Peyer's patch (tissue), 4 donors: ENCODE data around the gene MICU2. TPM values are rescaled to one million over a fixed set of nuclear protein-coding genes. Genes with fewer than 3 reads are reported as not detected.
"Not testable (repeated sequence)": the region's sequence is repeated elsewhere in the genome, so short reads cannot be mapped to it uniquely, and the experiment has no call there.

Experiments used
- DNase-seq, 3 donors: peaks; one replicate each; pipeline ENCODE4 v3.0.0-alpha.2; 2017 to 2019
- H3K27ac ChIP-seq, 4 donors: fragments of 200-600 bp; sonication (generic); one replicate each; pipeline ENCODE4 v1.5.1; 2016 to 2019
- H3K27me3 ChIP-seq, 2 donors: fragments of 200-600 bp; sonication (generic); one replicate each; pipeline ENCODE4 v1.5.1; 2019
- H3K36me3 ChIP-seq, 3 donors: fragments of 200-600 bp; sonication (generic); one replicate each; pipeline ENCODE4 v1.5.1; 2016 to 2019
- H3K4me1 ChIP-seq, 4 donors: fragments of 200-600 bp; sonication (generic); one replicate each; pipeline ENCODE4 v1.5.1; 2016 to 2019
- H3K4me3 ChIP-seq, 4 donors: fragments of 200-600 bp; sonication (generic); 1 replicate in 3 of 4; 2 replicates in 1 of 4; pipeline ENCODE4 v1.5.1; 2016 to 2019; ENCODE audit warnings: mild to moderate bottlenecking in 1 of 4
- H3K9me3 ChIP-seq, 4 donors: fragments of 200-600 bp; sonication (generic); one replicate each; pipeline ENCODE4 v1.5.1; 2016 to 2019; ENCODE audit warnings: mild to moderate bottlenecking in 1 of 4
- CTCF ChIP-seq, 6 experiments: fragments of 450-650 bp in 4 of 6; fragments of 200-600 bp in 2 of 6; sonication (generic) in 1 of 6; IDR thresholded peaks; one replicate each; pipeline ENCODE4 v1.5.1; 2017 to 2019; ENCODE audit warnings: antibody characterized with exemption in 6 of 6, mild to moderate bottlenecking in 3 of 6, moderate library complexity in 1 of 6
- POLR2A ChIP-seq, 2 donors: fragments of 450-650 bp; IDR thresholded peaks; one replicate each; pipeline ENCODE4 v1.5.1; 2017; ENCODE audit warnings: antibody characterized with exemption in 2 of 2, mild to moderate bottlenecking in 2 of 2, moderate library complexity in 2 of 2
- total RNA-seq, 4 donors: library from RNA; depleted of rRNA; stranded (reverse); fragments of >200 nt; gene quantifications; one replicate each; pipeline ENCODE4 v1.1.0, GENCODE V29; 2016

Gene MICU2
- total RNA-seq, 4 donors from 2014 or later = 78.9 to 101 (median 87.4) TPM

GRCh38 chr13:21569686-21570085 is 34.3 kb downstream of the MICU2 start:
- Histone ChIP-seq H3K27me3 (no peaks in the 10 kb centered on the region), H3K4me1 (no peaks in the 10 kb centered on the region), H3K36me3 (peaks cover 0 to 14% (median 0%) of the 10 kb centered on the region in 3 donors), H3K27ac (no peak overlapping the region), H3K4me3 (no peak overlapping the region), H3K9me3 (no peaks in the 10 kb centered on the region)
- no peak for DNase-seq
- TF ChIP-seq POLR2A (IDR thresholded peaks at IDR 0.05) (no peak), CTCF (IDR thresholded peaks at IDR 0.05) (no peak)

- TF ChIP-seq POLR2A (IDR thresholded peaks at IDR 0.05) = no peak
- no peak for TF ChIP-seq CTCF (IDR thresholded peaks at IDR 0.05)
- Histone ChIP-seq H3K36me3 (peaks cover 0 to 23% (median 0%) of the 10 kb centered on the region in 3 donors), H3K4me3 (no peak overlapping the region), H3K9me3 (no peaks in the 10 kb centered on the region), H3K27me3 (no peaks in the 10 kb centered on the region), H3K4me1 (no peaks in the 10 kb centered on the region), H3K27ac (no peak overlapping the region)
- DNase-seq = no peak
Measured at GRCh38 chr13:21568854-21569253, 35.1 kb downstream of the MICU2 start.

- H3K4me1 ChIP-seq = no peaks in the 10 kb centered on the region
Measured at GRCh38 chr13:21567714-21568113, 36.3 kb downstream of the MICU2 start.

GRCh38 chr13:21557995-21558394 is 46.0 kb downstream of the MICU2 start:
- Histone ChIP-seq H3K27ac (no peak overlapping the region), H3K27me3 (no peaks in the 10 kb centered on the region), H3K4me3 (no peak overlapping the region), H3K36me3 (peaks cover 0 to 8% (median 0%) of the 10 kb centered on the region in 3 donors), H3K4me1 (no peaks in the 10 kb centered on the region), H3K9me3 (no peaks in the 10 kb centered on the region)
- TF ChIP-seq POLR2A (IDR thresholded peaks at IDR 0.05) (no peak), CTCF (IDR thresholded peaks at IDR 0.05) (peak in 2 of 6 experiments; percentile 13 to 23)
- DNase-seq = no peak

More at GRCh38 chr13:21567714-21568113, 36.3 kb downstream of the MICU2 start:
- DNase-seq = no peak
- no peak overlapping the region for H3K4me3 ChIP-seq
- TF ChIP-seq CTCF (IDR thresholded peaks at IDR 0.05) = no peak
- no peak for TF ChIP-seq POLR2A (IDR thresholded peaks at IDR 0.05)
- H3K36me3 ChIP-seq = peaks cover 0 to 25% (median 0%) of the 10 kb centered on the region in 3 donors
- H3K27ac ChIP-seq = no peak overlapping the region
- H3K27me3 ChIP-seq = no peaks in the 10 kb centered on the region
- H3K9me3 ChIP-seq = no peaks in the 10 kb centered on the region

GRCh38 chr13:21556051-21556450 is 47.9 kb downstream of the MICU2 start:
- peaks cover 0 to 8% (median 0%) of the 10 kb centered on the region in 3 donors for H3K36me3 ChIP-seq
- H3K9me3 ChIP-seq = no peaks in the 10 kb centered on the region
- no peak overlapping the region for H3K27ac ChIP-seq
- no peaks in the 10 kb centered on the region for H3K27me3 ChIP-seq
- no peaks in the 10 kb centered on the region for H3K4me1 ChIP-seq
- no peak for TF ChIP-seq POLR2A (IDR thresholded peaks at IDR 0.05)
- H3K4me3 ChIP-seq = no peak overlapping the region
- DNase-seq = no peak

- not testable (repeated sequence) for H3K27me3 ChIP-seq, H3K27ac ChIP-seq, DNase-seq, H3K36me3 ChIP-seq, H3K4me3 ChIP-seq, H3K9me3 ChIP-seq, H3K4me1 ChIP-seq
Measured at GRCh38 chr13:21553261-21553660, 50.7 kb downstream of the MICU2 start.

- TF ChIP-seq POLR2A (IDR thresholded peaks at IDR 0.05) = no peak
- TF ChIP-seq CTCF (IDR thresholded peaks at IDR 0.05) = no peak
- no peak for DNase-seq
- no peak overlapping the region for H3K27ac ChIP-seq
- no peaks in the 10 kb centered on the region for H3K4me1 ChIP-seq
- H3K27me3 ChIP-seq = no peaks in the 10 kb centered on the region
- no peaks in the 10 kb centered on the region for H3K9me3 ChIP-seq
- no peaks in the 10 kb centered on the region for H3K36me3 ChIP-seq
- H3K4me3 ChIP-seq = no peak overlapping the region
Measured at GRCh38 chr13:21550918-21551317, 53.1 kb downstream of the MICU2 start.
